GM10248 (cell line): ENCODE data around the gene OLFML3.
"Not testable (repeated sequence)": the region's sequence is repeated elsewhere in the genome, so short reads cannot be mapped to it uniquely, and the experiment has no call there.

Source experiments
- CTCF ChIA-PET: fragments of 300-600 bp; sonication (Branson Sonifier 250); formaldehyde crosslinking; extraction: SDS; loops from one replicate; lab custom pipeline; 2021; ENCODE audit warnings: antibody characterized with exemption; lab: Yijun Ruan, JAX
- POLR2A ChIA-PET: fragments of 350-650 bp; sonication (Branson Sonifier 250); formaldehyde crosslinking; extraction: SDS; loops from one replicate; lab custom pipeline; 2020; ENCODE audit warnings: antibody characterized with exemption; lab: Yijun Ruan, JAX
- DNase-seq: peaks from one replicate; pipeline ENCODE4 v3.0.0; 2012; ENCODE audit errors: extremely low spot score
- TF ChIP-seq, protein P1 (sequence below): IDR thresholded peaks from 2 replicates; pipeline ENCODE4 v1.5.1; 2012; ENCODE audit warnings: mild to moderate bottlenecking, low read depth; ENCODE audit errors: extremely low read depth, missing control alignments, control extremely low read depth

Gene OLFML3

DNA sequence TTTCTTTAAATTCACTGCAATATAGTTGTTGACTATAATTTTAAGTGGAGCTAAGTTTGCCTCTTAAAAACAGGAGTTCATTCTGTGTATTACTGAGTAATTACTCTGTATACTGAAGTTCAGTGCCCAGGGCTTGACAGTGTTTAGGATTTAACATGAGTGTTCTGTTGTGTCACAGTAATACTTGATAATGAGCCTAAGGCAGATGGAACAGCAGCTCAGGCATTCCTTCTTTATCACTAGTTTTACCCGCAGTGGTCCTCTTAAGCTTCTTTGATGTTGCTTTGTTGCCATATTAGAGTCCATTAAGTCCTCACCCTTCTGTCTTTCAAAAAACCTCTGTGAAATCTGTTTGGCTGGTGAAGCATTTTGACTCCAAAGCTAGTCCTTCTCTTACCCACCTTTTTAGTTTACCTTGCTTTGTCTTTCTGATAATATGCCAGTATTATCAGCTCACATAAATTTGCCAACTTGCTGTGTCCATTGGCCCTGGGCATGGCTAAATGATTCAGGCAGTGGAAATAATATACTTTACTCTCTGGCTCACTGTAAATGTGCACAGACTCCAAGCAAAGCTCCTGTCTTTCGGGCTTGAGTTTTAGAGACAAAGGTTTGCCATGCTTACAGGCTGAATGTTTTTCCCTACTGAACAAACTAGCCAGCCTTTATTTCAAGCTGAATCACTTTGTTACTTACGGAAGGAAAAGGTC lies 32.4 kb upstream of the OLFML3 start:
- POLR2A ChIA-PET: interaction anchor here (1.0 to 1.5 kb wide), 2 partner anchors 16 to 20 kb away, joined by 4 to 10 read pairs; no protein-coding TSS in a partner anchor

DNA sequence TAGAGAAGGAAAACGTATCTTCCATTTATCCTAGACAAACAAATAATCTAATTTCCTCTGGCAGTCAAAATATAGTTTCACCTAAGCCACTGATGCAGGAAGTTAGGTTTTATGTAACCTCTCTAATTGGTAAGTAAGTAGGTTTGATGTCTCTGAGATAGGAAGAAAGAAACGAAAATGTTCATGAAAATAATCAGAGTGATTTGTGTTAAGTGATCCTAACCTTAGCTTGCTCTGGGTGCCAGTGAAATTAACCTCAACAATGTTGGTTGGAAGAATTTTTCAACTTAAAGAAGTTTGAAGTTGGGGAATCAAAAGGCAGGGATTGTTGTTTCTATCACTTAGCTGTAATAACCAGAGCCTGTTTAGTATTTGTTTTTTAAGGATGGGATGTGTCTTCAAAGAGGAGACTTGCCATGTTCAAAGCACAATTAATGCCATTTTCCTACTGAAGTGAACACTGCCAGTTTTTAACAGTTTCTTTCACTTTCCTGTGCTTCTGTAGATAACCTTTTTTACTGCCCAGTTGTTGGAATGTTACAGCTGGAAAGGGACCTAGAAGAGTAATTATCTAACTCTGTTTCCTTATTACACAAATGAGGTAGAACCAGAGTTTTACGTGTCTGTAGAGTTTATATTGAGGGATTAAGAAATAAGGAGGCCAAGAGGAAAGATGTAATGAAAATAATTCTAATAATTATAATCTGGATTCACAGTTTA lies 31.7 kb upstream of the OLFML3 start:
- DNase-seq: no peak
- POLR2A ChIA-PET: interaction anchor here (1.0 to 1.5 kb wide), 2 partner anchors 17 to 21 kb away, joined by 4 to 10 read pairs; no protein-coding TSS in a partner anchor
- TF ChIP-seq, protein P1, sequence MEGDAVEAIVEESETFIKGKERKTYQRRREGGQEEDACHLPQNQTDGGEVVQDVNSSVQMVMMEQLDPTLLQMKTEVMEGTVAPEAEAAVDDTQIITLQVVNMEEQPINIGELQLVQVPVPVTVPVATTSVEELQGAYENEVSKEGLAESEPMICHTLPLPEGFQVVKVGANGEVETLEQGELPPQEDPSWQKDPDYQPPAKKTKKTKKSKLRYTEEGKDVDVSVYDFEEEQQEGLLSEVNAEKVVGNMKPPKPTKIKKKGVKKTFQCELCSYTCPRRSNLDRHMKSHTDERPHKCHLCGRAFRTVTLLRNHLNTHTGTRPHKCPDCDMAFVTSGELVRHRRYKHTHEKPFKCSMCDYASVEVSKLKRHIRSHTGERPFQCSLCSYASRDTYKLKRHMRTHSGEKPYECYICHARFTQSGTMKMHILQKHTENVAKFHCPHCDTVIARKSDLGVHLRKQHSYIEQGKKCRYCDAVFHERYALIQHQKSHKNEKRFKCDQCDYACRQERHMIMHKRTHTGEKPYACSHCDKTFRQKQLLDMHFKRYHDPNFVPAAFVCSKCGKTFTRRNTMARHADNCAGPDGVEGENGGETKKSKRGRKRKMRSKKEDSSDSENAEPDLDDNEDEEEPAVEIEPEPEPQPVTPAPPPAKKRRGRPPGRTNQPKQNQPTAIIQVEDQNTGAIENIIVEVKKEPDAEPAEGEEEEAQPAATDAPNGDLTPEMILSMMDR: no peak
- CTCF ChIA-PET: interaction anchor here (0.8 to 3.3 kb wide), 5 partner anchors 10 to 112 kb away, joined by 3 to 11 read pairs (median 4); no protein-coding TSS in a partner anchor

More for the DNA sequence above, 32.4 kb upstream of the OLFML3 start:
- DNase-seq: no peak
- TF ChIP-seq, protein P1: no peak
- CTCF ChIA-PET: interaction anchor here (0.8 to 3.3 kb wide), 8 partner anchors 9 to 112 kb away, joined by 3 to 11 read pairs (median 4); partner anchors contain the start of gene HIPK1

DNA sequence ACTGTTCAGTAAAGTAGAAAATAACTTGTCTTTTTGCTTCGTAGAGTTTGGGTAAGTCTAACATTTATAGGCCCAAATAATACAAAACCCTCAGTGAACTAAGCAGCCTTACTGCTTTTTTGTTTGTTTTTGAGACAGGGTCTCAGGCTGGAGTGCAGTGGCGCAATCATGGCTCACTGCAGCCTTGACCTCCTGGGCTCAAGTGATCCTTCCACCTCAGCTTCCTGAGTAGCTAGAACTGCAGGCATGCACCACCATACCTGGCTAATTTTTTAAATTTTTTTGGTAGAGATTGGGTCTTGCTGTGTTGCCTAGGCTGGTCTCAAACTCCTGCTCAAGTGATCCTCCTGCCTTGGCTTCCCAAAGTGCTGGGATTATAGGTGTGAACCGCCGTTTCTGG lies 31.1 kb upstream of the OLFML3 start:
- CTCF ChIA-PET: interaction anchor here (3.3 kb wide), 1 partner anchor 10 kb away, joined by 11 read pairs; no protein-coding TSS in a partner anchor
- DNase-seq, POLR2A ChIA-PET: not testable (repeated sequence)

DNA sequence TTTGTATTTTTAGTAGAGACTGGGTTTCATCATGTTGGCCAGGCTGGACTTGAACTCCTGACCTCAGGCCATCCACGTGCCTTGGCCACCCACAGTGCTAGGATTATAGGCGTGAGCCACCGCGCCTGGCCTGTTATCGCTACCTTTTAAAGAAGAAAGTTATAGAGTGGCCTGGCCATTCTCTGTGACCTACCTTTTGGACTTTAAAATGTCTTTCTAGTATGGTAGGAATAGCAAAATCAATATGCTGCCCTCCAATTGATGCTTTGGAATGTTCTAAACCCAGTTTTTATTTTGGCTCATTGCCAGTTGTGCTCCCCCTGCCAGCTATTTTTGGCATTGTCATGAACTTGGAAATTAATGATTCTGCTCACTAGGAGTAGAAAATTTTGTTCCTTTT lies 30.3 kb upstream of the OLFML3 start:
- ChIA-PET POLR2A (interaction anchor here (0.6 kb wide), 1 partner anchor 10 kb away, joined by 3 read pairs; no protein-coding TSS in a partner anchor), CTCF (interaction anchor here (1.5 to 3.3 kb wide), 2 partner anchors 11 to 14 kb away, joined by 7 to 11 read pairs; no protein-coding TSS in a partner anchor)
- DNase-seq: no peak
- TF ChIP-seq, protein P1: no peak

DNA sequence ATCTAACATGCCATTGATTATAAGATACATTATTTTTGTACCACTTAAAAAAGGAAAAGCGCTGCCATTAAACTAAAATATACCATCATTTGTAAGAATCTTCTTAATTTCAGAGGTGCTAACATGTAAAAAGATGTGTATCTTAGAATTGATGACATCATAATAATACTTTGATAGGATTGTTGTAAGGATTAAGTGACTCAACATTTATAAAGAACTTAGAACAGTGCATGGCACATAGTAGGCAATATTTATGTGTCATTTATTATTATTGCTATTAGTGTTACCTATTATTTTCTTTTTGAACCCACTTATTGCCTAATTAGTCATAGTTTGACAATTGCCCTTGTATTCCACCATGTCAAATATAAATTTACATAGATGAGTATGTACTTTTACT lies 28.4 kb upstream of the OLFML3 start:
- ChIA-PET POLR2A (no interaction called here), CTCF (interaction anchor here (1.4 to 1.9 kb wide), 3 partner anchors 9 to 116 kb away, joined by 3 to 6 read pairs (median 3); no protein-coding TSS in a partner anchor)
- TF ChIP-seq, protein P1: no peak
- DNase-seq: no peak

DNA sequence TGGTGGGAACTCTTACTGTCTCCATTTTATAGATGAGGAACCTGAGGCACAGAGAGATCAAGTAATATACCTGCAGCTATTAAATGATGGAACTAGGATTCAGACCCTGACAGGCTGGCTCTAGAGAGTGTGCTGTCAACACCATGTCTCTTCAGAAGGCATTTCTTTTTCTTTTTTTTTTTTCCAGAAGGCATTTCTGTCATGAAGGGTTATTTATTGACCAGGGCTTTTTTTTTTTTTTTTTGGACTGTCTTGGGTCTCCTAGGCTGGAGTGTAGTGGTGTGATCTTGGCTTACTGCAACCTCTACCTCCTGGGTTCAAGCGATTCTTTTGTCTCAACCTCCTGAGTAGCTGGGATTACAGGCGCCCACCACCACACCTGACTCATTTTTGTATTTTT lies 27.6 kb upstream of the OLFML3 start:
- no peak for DNase-seq
- ChIA-PET POLR2A (no interaction called here), CTCF (interaction anchor here (0.7 to 3.6 kb wide), 5 partner anchors 11 to 116 kb away, joined by 3 to 14 read pairs (median 6); partner anchors contain the start of gene HIPK1)
- TF ChIP-seq, protein P1: no peak

DNA sequence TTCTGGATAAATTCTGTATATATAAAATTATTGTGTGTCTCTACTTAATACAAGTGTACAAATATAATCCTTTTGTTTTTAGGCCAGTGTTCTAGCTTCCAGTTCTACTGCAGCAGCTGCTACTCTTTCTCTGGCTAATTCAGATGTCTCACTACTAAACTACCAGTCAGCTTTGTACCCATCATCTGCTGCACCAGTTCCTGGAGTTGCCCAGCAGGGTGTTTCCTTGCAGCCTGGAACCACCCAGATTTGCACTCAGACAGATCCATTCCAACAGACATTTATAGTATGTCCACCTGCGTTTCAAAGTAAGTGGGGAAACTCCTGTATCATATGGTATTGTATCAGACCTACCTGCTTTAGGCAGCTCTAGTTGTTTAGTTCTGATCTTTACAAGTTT lies 21.3 kb upstream of the OLFML3 start:
- POLR2A ChIA-PET: no interaction called here
- TF ChIP-seq, protein P1: no peak
- no peak for DNase-seq
- CTCF ChIA-PET: interaction anchor here (1.1 to 1.4 kb wide), 2 partner anchors 21 to 325 kb away, joined by 3 to 4 read pairs; no protein-coding TSS in a partner anchor
